ENCODE measurements around the gene DHDH. TPM values are rescaled to one million over a fixed set of nuclear protein-coding genes. Genes with fewer than 3 reads are reported as not detected.

The DHDH gene
- total RNA-seq, 1 experiment from 2014 or later, result 2.0 TPM

DNA sequence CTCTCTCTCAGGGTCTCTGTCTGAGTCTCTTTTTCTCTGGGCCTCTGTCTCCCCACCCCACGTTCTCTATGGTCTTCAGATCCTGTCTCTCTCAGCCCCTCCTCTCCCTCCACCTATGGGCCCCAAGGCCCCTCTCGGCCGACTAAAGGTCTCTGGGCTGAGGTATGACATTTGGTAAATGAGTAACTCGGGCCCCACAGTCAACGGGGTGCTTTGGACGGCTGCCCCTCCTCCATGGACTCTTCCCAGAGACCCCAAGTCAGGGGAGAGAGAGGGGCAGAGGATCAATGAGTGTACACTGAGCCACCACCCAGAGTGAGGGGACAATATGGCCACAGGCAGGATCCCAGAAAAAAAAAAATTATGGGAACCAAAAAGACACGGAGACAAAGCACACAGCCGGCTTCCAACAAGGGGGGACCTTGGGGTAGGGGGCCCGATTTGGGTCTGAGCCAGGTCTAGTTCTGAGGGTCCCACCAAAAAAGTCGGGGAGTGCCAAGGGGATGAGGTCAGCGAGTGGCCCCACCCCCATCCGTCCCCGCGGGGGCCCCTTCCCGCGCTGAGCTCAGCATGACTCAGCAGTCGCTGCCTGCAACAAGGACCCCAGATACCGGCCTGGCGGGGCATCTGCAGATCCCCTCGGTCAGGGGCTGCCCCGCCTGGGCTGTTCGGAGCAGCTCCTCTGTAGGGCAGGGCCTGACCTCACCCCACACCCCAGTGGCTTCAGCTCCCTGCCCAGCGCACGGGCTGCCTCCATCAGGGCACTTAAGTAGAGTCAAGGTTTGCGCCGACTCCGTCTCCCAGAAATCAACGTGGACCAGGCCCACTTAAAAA, 30.1 kb downstream of the DHDH start:
- Histone ChIP-seq H3F3A (ENCODE audit: insufficient read depth, low read depth) (peaks cover 78% of the 10 kb centered on the region), H3K36me3 (ENCODE audit: low read depth) (peaks cover 18% of the 10 kb centered on the region), H3K4me3 (peak overlapping the region; percentile 84), H3K4me1 (replicated peaks; ENCODE audit: insufficient read depth) (peaks cover 39% of the 10 kb centered on the region), H3K27ac (peak overlapping the region; percentile 95), H2AFZ (no peak overlapping the region), H4K20me1 (ENCODE audit: insufficient read depth) (peaks cover 22% of the 10 kb centered on the region), H3K4me2 (peak overlapping the region; percentile 96), H3K9me3 (ENCODE audit: insufficient read depth, low read depth) (no peaks in the 10 kb centered on the region), H3K79me2 (ENCODE audit: low read depth) (peaks cover 33% of the 10 kb centered on the region), H3K27me3 (ENCODE audit: insufficient read depth, low read depth) (no peaks in the 10 kb centered on the region), H3K9me2 (ENCODE audit: insufficient read depth) (no peaks in the 10 kb centered on the region)
- TF ChIP-seq EZH2 (IDR thresholded peaks at IDR 0.05; ENCODE audit: low read depth), result no peak
- TF ChIP-seq, protein P1, sequence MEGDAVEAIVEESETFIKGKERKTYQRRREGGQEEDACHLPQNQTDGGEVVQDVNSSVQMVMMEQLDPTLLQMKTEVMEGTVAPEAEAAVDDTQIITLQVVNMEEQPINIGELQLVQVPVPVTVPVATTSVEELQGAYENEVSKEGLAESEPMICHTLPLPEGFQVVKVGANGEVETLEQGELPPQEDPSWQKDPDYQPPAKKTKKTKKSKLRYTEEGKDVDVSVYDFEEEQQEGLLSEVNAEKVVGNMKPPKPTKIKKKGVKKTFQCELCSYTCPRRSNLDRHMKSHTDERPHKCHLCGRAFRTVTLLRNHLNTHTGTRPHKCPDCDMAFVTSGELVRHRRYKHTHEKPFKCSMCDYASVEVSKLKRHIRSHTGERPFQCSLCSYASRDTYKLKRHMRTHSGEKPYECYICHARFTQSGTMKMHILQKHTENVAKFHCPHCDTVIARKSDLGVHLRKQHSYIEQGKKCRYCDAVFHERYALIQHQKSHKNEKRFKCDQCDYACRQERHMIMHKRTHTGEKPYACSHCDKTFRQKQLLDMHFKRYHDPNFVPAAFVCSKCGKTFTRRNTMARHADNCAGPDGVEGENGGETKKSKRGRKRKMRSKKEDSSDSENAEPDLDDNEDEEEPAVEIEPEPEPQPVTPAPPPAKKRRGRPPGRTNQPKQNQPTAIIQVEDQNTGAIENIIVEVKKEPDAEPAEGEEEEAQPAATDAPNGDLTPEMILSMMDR (conservative IDR thresholded peaks at IDR 0.05), result no peak
- intact Hi-C loops (cut with micrococcal nuclease; ENCODE audit: unreplicated experiment), result loop anchor here (2.0 to 10.0 kb wide), 3 partner anchors 29 to 479 kb away; partner anchors contain the start of genes GYS1, HSD17B14 and RUVBL2
- CTCF ChIA-PET, result interaction anchor here (0.6 to 0.7 kb wide), 2 partner anchors 45 to 124 kb away, joined by 3 read pairs; no protein-coding TSS in a partner anchor
- POLR2A ChIA-PET (ENCODE audit: unreplicated experiment), result interaction anchor here (0.5 to 0.7 kb wide), 9 partner anchors 30 to 479 kb away, joined by 3 to 9 read pairs (median 4); partner anchors contain the start of gene RUVBL2
- no TSS peak for BruUV-seq (replicated peaks)
- DNase-seq, result peak; percentile 69 to 87

DNA sequence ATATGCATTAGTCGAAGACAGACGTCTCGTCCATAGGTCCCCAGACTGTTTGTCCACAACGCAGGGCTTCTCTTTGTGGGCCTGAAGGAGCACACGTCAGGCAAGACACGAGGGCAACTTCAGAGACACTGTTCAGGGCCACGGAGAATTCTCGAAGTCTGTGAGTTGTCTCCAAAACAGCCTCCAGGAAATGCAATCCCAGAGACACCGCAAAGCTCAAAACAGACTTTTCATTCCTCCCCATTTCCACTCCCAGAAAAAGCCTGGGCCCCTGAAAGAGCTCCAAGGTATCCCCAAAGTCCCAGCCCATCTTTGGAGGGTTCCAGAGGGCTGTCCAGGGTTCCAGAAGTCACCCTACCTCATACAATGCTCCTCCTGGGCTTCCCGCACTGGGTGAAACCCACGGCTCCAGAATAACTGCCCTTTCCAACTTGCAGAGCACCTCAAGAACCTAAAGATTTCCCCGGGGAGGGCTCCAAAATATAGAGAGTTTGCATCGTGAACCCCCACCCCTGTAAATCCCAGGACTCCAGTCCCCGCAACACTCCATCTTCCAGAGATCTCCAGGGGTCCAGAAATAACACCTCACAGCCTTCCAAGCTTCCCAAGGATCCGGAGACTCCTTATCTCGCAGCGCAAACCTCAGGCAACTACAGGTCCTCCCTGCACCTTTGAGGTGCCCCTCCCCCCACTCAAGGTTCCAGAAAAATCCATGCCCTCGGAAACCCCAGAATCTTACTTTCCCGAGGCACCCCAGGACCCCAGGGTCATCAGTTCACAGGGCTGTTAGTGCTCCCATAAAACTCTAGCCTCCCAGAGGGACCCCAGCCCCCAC, 30.9 kb downstream of the DHDH start:
- peak in 1 of 2 experiments; percentile 42 for DNase-seq
- peaks cover 18% of the 10 kb centered on the region for H3K36me3 ChIP-seq (ENCODE audit: low read depth)
- H3K9me2 ChIP-seq (ENCODE audit: insufficient read depth), result no peaks in the 10 kb centered on the region
- H3F3A ChIP-seq (ENCODE audit: insufficient read depth, low read depth), result peaks cover 77% of the 10 kb centered on the region
- peaks cover 22% of the 10 kb centered on the region for H4K20me1 ChIP-seq (ENCODE audit: insufficient read depth)
- TSS peak; percentile 79 for BruUV-seq (replicated peaks)
- H3K4me1 ChIP-seq (replicated peaks; ENCODE audit: insufficient read depth), result peaks cover 39% of the 10 kb centered on the region
- intact Hi-C loops (cut with micrococcal nuclease; ENCODE audit: unreplicated experiment), result loop anchor here (2.0 to 10.0 kb wide), 3 partner anchors 28 to 480 kb away; partner anchors contain the start of genes CA11, GYS1 and RUVBL2
- ChIA-PET POLR2A (ENCODE audit: unreplicated experiment) (interaction anchor here (0.5 to 0.7 kb wide), 9 partner anchors 15 to 354 kb away, joined by 3 to 7 read pairs (median 3); partner anchors contain the start of genes GYS1 and RUVBL2), CTCF (interaction anchor here (0.6 to 0.7 kb wide), 2 partner anchors 46 to 125 kb away, joined by 3 read pairs; no protein-coding TSS in a partner anchor)
- no peaks in the 10 kb centered on the region for H3K27me3 ChIP-seq (ENCODE audit: insufficient read depth, low read depth)
- peak overlapping the region; percentile 95 for H3K27ac ChIP-seq
- no peaks in the 10 kb centered on the region for H3K9me3 ChIP-seq (ENCODE audit: insufficient read depth, low read depth)
- no peak overlapping the region for H2AFZ ChIP-seq
- H3K79me2 ChIP-seq (ENCODE audit: low read depth), result peaks cover 33% of the 10 kb centered on the region
- H3K4me2 ChIP-seq, result peak overlapping the region; percentile 96
- no peak for TF ChIP-seq EZH2 (IDR thresholded peaks at IDR 0.05; ENCODE audit: low read depth)
- TF ChIP-seq, protein P1 (conservative IDR thresholded peaks at IDR 0.05), result no peak
- peak overlapping the region; percentile 84 for H3K4me3 ChIP-seq
